Measurements from ENCODE around the gene UNC50.
A peak's percentile ranks its signal among the peaks of the same experiment; 100 is the strongest.
"Not testable (repeated sequence)": the region's sequence is repeated elsewhere in the genome, so short reads cannot be mapped to it uniquely, and the experiment has no call there.

Gene UNC50

GRCh38 chr2:98577313-98577712, 31.1 kb upstream of the UNC50 start:
- DNase-seq, result no peak

- DNase-seq, result no peak
Observed at GRCh38 chr2:98578231-98578630, 30.2 kb upstream of the UNC50 start.

- DNase-seq, result no peak
Observed at GRCh38 chr2:98579926-98580325, 28.5 kb upstream of the UNC50 start.

GRCh38 chr2:98580656-98581284, 27.6 kb upstream of the UNC50 start:
- DNase-seq, result no peak

GRCh38 chr2:98582523-98582922, 25.9 kb upstream of the UNC50 start:
- no peak for DNase-seq

- no peak for DNase-seq
Observed at GRCh38 chr2:98583276-98583675, 25.1 kb upstream of the UNC50 start.

- DNase-seq, result no peak
Observed at GRCh38 chr2:98583816-98584618, 24.4 kb upstream of the UNC50 start.

GRCh38 chr2:98585386-98585785, 23.0 kb upstream of the UNC50 start:
- DNase-seq, result no peak

- no peak for DNase-seq
Observed at GRCh38 chr2:98586551-98587140, 21.7 kb upstream of the UNC50 start.

- no peak for DNase-seq
Observed at GRCh38 chr2:98588880-98589431, 19.4 kb upstream of the UNC50 start.

GRCh38 chr2:98589489-98589888, 18.9 kb upstream of the UNC50 start:
- DNase-seq, result no peak

- DNase-seq, result no peak
Observed at GRCh38 chr2:98592565-98592964, 15.8 kb upstream of the UNC50 start.

GRCh38 chr2:98594665-98595064, 13.7 kb upstream of the UNC50 start:
- DNase-seq, result not testable (repeated sequence)

GRCh38 chr2:98598781-98599428, 9.5 kb upstream of the UNC50 start:
- no peak for DNase-seq

GRCh38 chr2:98601532-98602132, 6.8 kb upstream of the UNC50 start:
- DNase-seq, result peak in 2 of 3 donors; percentile 7 to 15

GRCh38 chr2:98604547-98604946, 3.8 kb upstream of the UNC50 start:
- DNase-seq, result no peak

- DNase-seq, result no peak
Observed at GRCh38 chr2:98605076-98605475, 3.3 kb upstream of the UNC50 start.

- no peak for DNase-seq
Observed at GRCh38 chr2:98606431-98606830, 2.0 kb upstream of the UNC50 start.

GRCh38 chr2:98607104-98607503, 1.3 kb upstream of the UNC50 start:
- peak in 2 of 3 donors; percentile 5 to 10 for DNase-seq

GRCh38 chr2:98607741-98608115, 661 bp upstream of the UNC50 start:
- peak in 1 of 3 donors; percentile 10 for DNase-seq

- peak; percentile 27 to 57 (median 47) for DNase-seq
Observed at GRCh38 chr2:98608962-98609604, 694 bp downstream of the UNC50 start.

- no peak for DNase-seq
Observed at GRCh38 chr2:98614024-98614739, 5.8 kb downstream of the UNC50 start.
